ENCODE results near the gene PGAP6. TPM values are rescaled to one million over a fixed set of nuclear protein-coding genes. Genes with fewer than 3 reads are reported as not detected.

Gene PGAP6
- total and polyA plus RNA-seq, 2 of the 13 experiments (the other 11 are each of a cell fraction or from before 2014, with no cell fraction given): 52.7 to 136 TPM

DNA sequence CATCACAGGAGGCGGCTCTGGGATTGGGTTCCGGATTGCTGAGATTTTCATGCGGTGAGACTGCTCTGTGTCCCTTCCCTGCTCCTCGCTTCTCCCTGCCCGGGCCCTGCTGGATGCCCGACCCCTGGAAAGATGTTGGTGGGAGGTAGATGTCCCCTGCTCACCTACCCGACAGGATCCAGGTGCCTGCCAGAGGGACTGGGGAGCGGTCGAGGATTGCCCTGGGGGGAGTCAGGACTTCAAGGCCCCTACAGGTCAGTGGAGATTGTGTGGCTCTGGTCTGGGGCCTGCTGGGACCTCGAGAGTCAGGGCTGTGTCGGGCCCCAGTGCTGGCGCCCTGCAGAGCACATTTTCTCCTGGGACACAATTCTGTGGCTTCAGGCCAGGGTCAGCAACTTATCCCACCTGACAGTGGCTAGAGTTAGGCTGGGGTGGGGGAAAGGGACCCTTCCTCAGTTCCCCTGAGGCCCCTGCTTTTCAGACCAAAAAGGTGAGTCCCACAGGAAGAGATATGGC, 23.3 kb upstream of the PGAP6 start (continued):
- TF ChIP-seq, protein P1, sequence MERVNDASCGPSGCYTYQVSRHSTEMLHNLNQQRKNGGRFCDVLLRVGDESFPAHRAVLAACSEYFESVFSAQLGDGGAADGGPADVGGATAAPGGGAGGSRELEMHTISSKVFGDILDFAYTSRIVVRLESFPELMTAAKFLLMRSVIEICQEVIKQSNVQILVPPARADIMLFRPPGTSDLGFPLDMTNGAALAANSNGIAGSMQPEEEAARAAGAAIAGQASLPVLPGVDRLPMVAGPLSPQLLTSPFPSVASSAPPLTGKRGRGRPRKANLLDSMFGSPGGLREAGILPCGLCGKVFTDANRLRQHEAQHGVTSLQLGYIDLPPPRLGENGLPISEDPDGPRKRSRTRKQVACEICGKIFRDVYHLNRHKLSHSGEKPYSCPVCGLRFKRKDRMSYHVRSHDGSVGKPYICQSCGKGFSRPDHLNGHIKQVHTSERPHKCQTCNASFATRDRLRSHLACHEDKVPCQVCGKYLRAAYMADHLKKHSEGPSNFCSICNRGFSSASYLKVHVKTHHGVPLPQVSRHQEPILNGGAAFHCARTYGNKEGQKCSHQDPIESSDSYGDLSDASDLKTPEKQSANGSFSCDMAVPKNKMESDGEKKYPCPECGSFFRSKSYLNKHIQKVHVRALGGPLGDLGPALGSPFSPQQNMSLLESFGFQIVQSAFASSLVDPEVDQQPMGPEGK (CRISPR knock-in tag; IDR thresholded peaks at IDR 0.05): peak; percentile 89
- TF ChIP-seq WIZ (CRISPR knock-in tag; IDR thresholded peaks at IDR 0.05) (no peak), ZNF773 (CRISPR knock-in tag; IDR thresholded peaks at IDR 0.05; ENCODE audit: borderline replicate concordance) (no peak), FOXC1 (CRISPR knock-in tag; IDR thresholded peaks at IDR 0.05; ENCODE audit: borderline replicate concordance) (0 out of 2 replicates have a peak, but pooled peaks have one; percentile 52), CTCF (CRISPR knock-in tag; IDR thresholded peaks at IDR 0.05) (0 out of 2 replicates have a peak, but pooled peaks have one; percentile 8), KDM5B (CRISPR knock-in tag; IDR thresholded peaks at IDR 0.05; ENCODE audit: borderline replicate concordance) (peak; percentile 61; the same call in 1 of the 2 replicates), AGO2 (optimal IDR thresholded peaks at IDR 0.05; ENCODE audit: low read depth, low read length) (peak; percentile 85), ATF7-NPFF (CRISPR knock-in tag; IDR thresholded peaks at IDR 0.05; ENCODE audit: low read depth) (no peak; the same call in 1 of the 2 replicates), ZNF256 (CRISPR knock-in tag; conservative IDR thresholded peaks at IDR 0.05) (no peak), HDAC2 (CRISPR knock-in tag; IDR thresholded peaks at IDR 0.05) (no peak), ZNF788 (CRISPR knock-in tag; IDR thresholded peaks at IDR 0.05; ENCODE audit: borderline replicate concordance) (no peak), RNF2 (conservative IDR thresholded peaks at IDR 0.05; ENCODE audit: low read depth) (no peak), EHMT2 (IDR thresholded peaks at IDR 0.05; ENCODE audit: borderline replicate concordance, low read depth, low read length) (no peak), SNAPC4 (CRISPR knock-in tag; IDR thresholded peaks at IDR 0.05) (no peak), MEIS1 (CRISPR knock-in tag; IDR thresholded peaks at IDR 0.05; ENCODE audit: borderline replicate concordance) (no peak), ISL2 (CRISPR knock-in tag; IDR thresholded peaks at IDR 0.05) (no peak), REL (CRISPR knock-in tag; conservative IDR thresholded peaks at IDR 0.05) (no peak), CEBPB (IDR thresholded peaks at IDR 0.05; ENCODE audit: borderline replicate concordance, low read depth, low read length) (no peak), PITX1 (CRISPR knock-in tag; IDR thresholded peaks at IDR 0.05) (no peak)
- TF ChIP-seq, protein P2, sequence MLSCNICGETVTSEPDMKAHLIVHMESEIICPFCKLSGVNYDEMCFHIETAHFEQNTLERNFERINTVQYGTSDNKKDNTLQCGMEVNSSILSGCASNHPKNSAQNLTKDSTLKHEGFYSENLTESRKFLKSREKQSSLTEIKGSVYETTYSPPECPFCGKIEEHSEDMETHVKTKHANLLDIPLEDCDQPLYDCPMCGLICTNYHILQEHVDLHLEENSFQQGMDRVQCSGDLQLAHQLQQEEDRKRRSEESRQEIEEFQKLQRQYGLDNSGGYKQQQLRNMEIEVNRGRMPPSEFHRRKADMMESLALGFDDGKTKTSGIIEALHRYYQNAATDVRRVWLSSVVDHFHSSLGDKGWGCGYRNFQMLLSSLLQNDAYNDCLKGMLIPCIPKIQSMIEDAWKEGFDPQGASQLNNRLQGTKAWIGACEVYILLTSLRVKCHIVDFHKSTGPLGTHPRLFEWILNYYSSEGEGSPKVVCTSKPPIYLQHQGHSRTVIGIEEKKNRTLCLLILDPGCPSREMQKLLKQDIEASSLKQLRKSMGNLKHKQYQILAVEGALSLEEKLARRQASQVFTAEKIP (CRISPR knock-in tag; IDR thresholded peaks at IDR 0.05; ENCODE audit: borderline replicate concordance): no peak
